ENCODE results near the gene N4BP2L2. TPM values are rescaled to one million over a fixed set of nuclear protein-coding genes. Genes with fewer than 3 reads are reported as not detected.

The N4BP2L2 gene
- total and polyA plus RNA-seq, 2 of the 13 experiments (the other 11 are each of a cell fraction or from before 2014, with no cell fraction given): 58.9 to 81.2 TPM

GRCh38 chr13:32454886-32455593 lies 83.6 kb downstream of the N4BP2L2 start (continued):
- TF ChIP-seq SAP130 (CRISPR knock-in tag; IDR thresholded peaks at IDR 0.05; ENCODE audit: low read depth): peak; percentile 70
- TF ChIP-seq ZFP82 (CRISPR knock-in tag; IDR thresholded peaks at IDR 0.05; ENCODE audit: borderline replicate concordance): no peak
- no peak for TF ChIP-seq GABPA (IDR thresholded peaks at IDR 0.05; ENCODE audit: low read depth, low read length)
- TF ChIP-seq GABPA (CRISPR knock-in tag; IDR thresholded peaks at IDR 0.05; ENCODE audit: low read depth): no peak
- TF ChIP-seq ZZZ3 (CRISPR knock-in tag; IDR thresholded peaks at IDR 0.05; ENCODE audit: borderline replicate concordance): no peak
- no peak for TF ChIP-seq ZNF639 (CRISPR knock-in tag; conservative IDR thresholded peaks at IDR 0.05)
- peak; percentile 78; the same call in 1 of the 2 replicates for TF ChIP-seq KDM5B (CRISPR knock-in tag; IDR thresholded peaks at IDR 0.05; ENCODE audit: borderline replicate concordance)
- no peak for TF ChIP-seq ATF2 (CRISPR knock-in tag; IDR thresholded peaks at IDR 0.05)
- TF ChIP-seq ZNF709 (CRISPR knock-in tag; IDR thresholded peaks at IDR 0.05): peak; percentile 32; the same call in 1 of the 2 replicates
- TF ChIP-seq MYC (CRISPR knock-in tag; IDR thresholded peaks at IDR 0.05; ENCODE audit: borderline replicate concordance): peak; percentile 48; the same call in 1 of the 2 replicates
- TF ChIP-seq ZKSCAN5 (CRISPR knock-in tag; IDR thresholded peaks at IDR 0.05): no peak
- no peak for TF ChIP-seq ZNF614 (CRISPR knock-in tag; IDR thresholded peaks at IDR 0.05; ENCODE audit: borderline replicate concordance)
- 0 out of 2 replicates have a peak, but pooled peaks have one; percentile 18 for TF ChIP-seq FOSL2 (CRISPR knock-in tag; IDR thresholded peaks at IDR 0.05)
- peak; percentile 58; the same call in 1 of the 2 replicates for TF ChIP-seq ZNF629 (CRISPR knock-in tag; conservative IDR thresholded peaks at IDR 0.05)
- no peak for TF ChIP-seq TSC22D2 (CRISPR knock-in tag; IDR thresholded peaks at IDR 0.05; ENCODE audit: borderline replicate concordance)
- 0 out of 2 replicates have a peak, but pooled peaks have one; percentile 29 for TF ChIP-seq CENPBD1 (CRISPR knock-in tag; IDR thresholded peaks at IDR 0.05; ENCODE audit: borderline replicate concordance, low read depth)
- TF ChIP-seq ZNF777 (CRISPR knock-in tag; IDR thresholded peaks at IDR 0.05): no peak
- TF ChIP-seq IKZF4 (CRISPR knock-in tag; IDR thresholded peaks at IDR 0.05; ENCODE audit: borderline replicate concordance, low read depth, not compliant biosample characterization): no peak
- TF ChIP-seq ZNF264 (CRISPR knock-in tag; IDR thresholded peaks at IDR 0.05): no peak
- no peak for TF ChIP-seq ZNF276 (CRISPR knock-in tag; IDR thresholded peaks at IDR 0.05; ENCODE audit: low read depth)
- TF ChIP-seq ZSCAN9 (CRISPR knock-in tag; IDR thresholded peaks at IDR 0.05; ENCODE audit: borderline replicate concordance): no peak
- TF ChIP-seq KAT2B (IDR thresholded peaks at IDR 0.05; ENCODE audit: borderline replicate concordance, low read depth, low read length): no peak
- no peak for TF ChIP-seq WIZ (CRISPR knock-in tag; IDR thresholded peaks at IDR 0.05)
- no peak for TF ChIP-seq ASH2L (IDR thresholded peaks at IDR 0.05; ENCODE audit: insufficient read length, low read depth, low read length)
- no peak for TF ChIP-seq ZNF703 (CRISPR knock-in tag; IDR thresholded peaks at IDR 0.05; ENCODE audit: borderline replicate concordance)
